H1 (cell line): ENCODE data around the gene SLC18A3. TPM values are rescaled to one million over a fixed set of nuclear protein-coding genes. Genes with fewer than 3 reads are reported as not detected.

Experiments used
- CTCF ChIA-PET: fragments of 300-600 bp; sonication (Branson Sonifier 250); formaldehyde crosslinking; loops from one replicate; lab custom pipeline; 2021; ENCODE audit not compliant: partially characterized antibody; lab: Charles Lee
- POLR2A ChIA-PET: fragments of 300-600 bp; sonication (Branson Sonifier 250); formaldehyde crosslinking; loops from one replicate; lab custom pipeline; 2021; ENCODE audit warnings: inconsistent platforms; ENCODE audit not compliant: partially characterized antibody; lab: Charles Lee
- DNase-seq, 2 experiments: peaks; one replicate each; pipeline versions ENCODE4 v3.0.0 to v3.0.0-alpha.2; 2010 to 2022; ENCODE audit warnings: low spot score in 2 of 2, low read depth in 1 of 2, mixed read lengths in 1 of 2
- FAIRE-seq: peaks from 2 replicates; lab custom pipeline; 2011; peaks lifted over from hg19 to GRCh38; lab: Jason Lieb, UNC
- H2AFZ ChIP-seq: 2 replicates; pipeline ENCODE4 v1.8.1; 2012; ENCODE audit warnings: low read length, inconsistent platforms
- H2AK5ac ChIP-seq: 2 replicates; pipeline ENCODE4 v1.6.1; 2013; ENCODE audit warnings: low read depth, low read length
- H2BK120ac ChIP-seq: replicated peaks from 2 replicates; pipeline ENCODE3; 2013; ENCODE audit warnings: low read depth, low read length, inconsistent platforms
- H2BK12ac ChIP-seq: 2 replicates; pipeline ENCODE4 v1.6.1; 2013; ENCODE audit warnings: low read depth, low read length
- H2BK15ac ChIP-seq: 2 replicates; pipeline ENCODE4 v1.6.1; 2013; ENCODE audit warnings: low read length
- H2BK20ac ChIP-seq: 2 replicates; pipeline ENCODE4 v1.6.1; 2013; ENCODE audit warnings: low read length
- H2BK5ac ChIP-seq: 2 replicates; pipeline ENCODE4 v1.6.1; 2013; ENCODE audit warnings: low read depth, low read length
- H3K14ac ChIP-seq: 2 replicates; pipeline ENCODE4 v1.6.1; 2013; ENCODE audit warnings: inconsistent platforms; ENCODE audit not compliant: insufficient read length
- H3K18ac ChIP-seq: 2 replicates; pipeline ENCODE4 v1.6.1; 2013; ENCODE audit warnings: low read length; ENCODE audit errors: extremely low read depth
- H3K23ac ChIP-seq: 2 replicates; pipeline ENCODE4 v1.6.1; 2013; ENCODE audit warnings: inconsistent platforms; ENCODE audit not compliant: insufficient read length
- H3K23me2 ChIP-seq: 2 replicates; pipeline ENCODE4 v1.6.1; 2013; ENCODE audit warnings: low read depth, low read length
- H3K27ac ChIP-seq: 2 replicates; pipeline ENCODE4 v1.6.1; 2011; ENCODE audit warnings: low read depth, low read length, inconsistent platforms
- H3K27me3 ChIP-seq, 4 experiments: replicated peaks in 1 of 4; 1 replicate in 1 of 4; 2 replicates in 3 of 4; pipeline versions ENCODE4 v1.6.1 to v1.8.1; 2011 to 2013; ENCODE audit warnings: low read length in 3 of 4, mild to moderate bottlenecking in 3 of 4, inconsistent platforms in 2 of 4, mixed read lengths in 2 of 4, moderate library complexity in 1 of 4; ENCODE audit not compliant: control insufficient read depth in 3 of 4, insufficient read depth in 3 of 4; ENCODE audit errors: extremely low read depth in 1 of 4
- H3K36me3 ChIP-seq, 4 experiments: 2 replicates each; pipeline versions ENCODE4 v1.6.1 to v1.8.1; 2011 to 2013; ENCODE audit warnings: mild to moderate bottlenecking in 4 of 4, low read length in 3 of 4, moderate library complexity in 2 of 4, control low read depth in 1 of 4, inconsistent platforms in 1 of 4; ENCODE audit not compliant: insufficient read depth in 4 of 4, control insufficient read depth in 2 of 4
- H3K4ac ChIP-seq: replicated peaks from 2 replicates; pipeline ENCODE3; 2013; ENCODE audit warnings: low read length, low read depth, mixed read lengths, inconsistent platforms; ENCODE audit not compliant: insufficient read length
- H3K4me1 ChIP-seq, 4 experiments: replicated peaks in 1 of 4; 1 replicate in 1 of 4; 2 replicates in 3 of 4; pipeline versions ENCODE4 v1.6.1 to v1.8.1; 2011 to 2013; ENCODE audit warnings: low read length in 3 of 4, inconsistent platforms in 2 of 4, mixed read lengths in 1 of 4; ENCODE audit not compliant: insufficient read depth in 4 of 4, control insufficient read depth in 3 of 4
- H3K4me2 ChIP-seq, 2 experiments: 2 replicates each; pipeline versions ENCODE4 v1.6.1 to v1.8.1; 2011 to 2013; ENCODE audit warnings: low read depth in 2 of 2, low read length in 2 of 2, control low read depth in 1 of 2, inconsistent platforms in 1 of 2, mild to moderate bottlenecking in 1 of 2; ENCODE audit not compliant: insufficient read depth in 1 of 2
- H3K4me3 ChIP-seq, 4 experiments: fragments of 200-600, 300-600 bp in 1 of 4; sonication (generic), shearing (Covaris generic), sonication (Bioruptor Twin) in 1 of 4; 2 replicates each; pipeline versions ENCODE4 v1.5.1 to v1.8.1; 2011 to 2016; ENCODE audit warnings: low read length in 4 of 4, low read depth in 3 of 4, control low read depth in 2 of 4, inconsistent platforms in 2 of 4, mild to moderate bottlenecking in 2 of 4, mixed read lengths in 1 of 4, moderate library complexity in 1 of 4; ENCODE audit not compliant: insufficient read depth in 2 of 4; ENCODE audit errors: extremely low read depth in 1 of 4
- H3K56ac ChIP-seq: replicated peaks from 2 replicates; pipeline ENCODE3; 2013; ENCODE audit warnings: low read depth, mild to moderate bottlenecking, mixed read lengths, low read length, inconsistent platforms; ENCODE audit not compliant: insufficient read length
- H3K79me1 ChIP-seq: 2 replicates; pipeline ENCODE4 v1.6.1; 2013; ENCODE audit warnings: low read depth, low read length, control low read depth
- H3K79me2 ChIP-seq, 2 experiments: 2 replicates each; pipeline versions ENCODE4 v1.6.1 to v1.8.1; 2012 to 2013; ENCODE audit warnings: low read length in 2 of 2, mild to moderate bottlenecking in 2 of 2, inconsistent platforms in 1 of 2; ENCODE audit not compliant: insufficient read depth in 2 of 2, control insufficient read depth in 1 of 2
- H3K9ac ChIP-seq, 4 experiments: replicated peaks in 1 of 4; 1 replicate in 1 of 4; 2 replicates in 3 of 4; pipeline versions ENCODE4 v1.6.1 to v1.8.1; 2011 to 2013; ENCODE audit warnings: low read depth in 3 of 4, low read length in 3 of 4, control low read depth in 2 of 4, mild to moderate bottlenecking in 2 of 4, moderate library complexity in 2 of 4, inconsistent platforms in 1 of 4; ENCODE audit errors: extremely low read depth in 1 of 4
- H3K9me3 ChIP-seq, 2 experiments: 2 replicates each; pipeline versions ENCODE4 v1.6.1 to v1.8.1; 2012 to 2013; ENCODE audit warnings: mild to moderate bottlenecking in 2 of 2, moderate library complexity in 2 of 2, control low read depth in 1 of 2, inconsistent platforms in 1 of 2, low read depth in 1 of 2, low read length in 1 of 2, mixed read lengths in 1 of 2; ENCODE audit not compliant: insufficient read depth in 2 of 2
- H4K20me1 ChIP-seq, 2 experiments: replicated peaks in 1 of 2; 2 replicates each; pipeline versions ENCODE3 to v1.8.1; 2011 to 2013; ENCODE audit warnings: inconsistent platforms in 2 of 2, low read length in 2 of 2, mild to moderate bottlenecking in 1 of 2; ENCODE audit not compliant: insufficient read depth in 2 of 2, control insufficient read depth in 1 of 2
- H4K5ac ChIP-seq: 2 replicates; pipeline ENCODE4 v1.6.1; 2013; ENCODE audit warnings: low read length, low read depth, mixed read lengths, inconsistent platforms; ENCODE audit not compliant: insufficient read length
- H4K8ac ChIP-seq: 2 replicates; pipeline ENCODE4 v1.8.0; 2013; ENCODE audit warnings: mild to moderate bottlenecking, moderate library complexity, low read length, inconsistent platforms; ENCODE audit not compliant: insufficient read depth; ENCODE audit errors: extremely low read depth
- H4K91ac ChIP-seq: replicated peaks from 2 replicates; pipeline ENCODE3; 2013; ENCODE audit warnings: low read length, mixed read lengths, inconsistent platforms; ENCODE audit not compliant: insufficient read length
- GABPA ChIP-seq: IDR thresholded peaks from 2 replicates; pipeline ENCODE4 v1.6.1; 2011; ENCODE audit warnings: mild to moderate bottlenecking, low read length, moderate library complexity, borderline replicate concordance; ENCODE audit not compliant: insufficient read depth
- NANOG ChIP-seq: IDR thresholded peaks from 2 replicates; pipeline ENCODE4 v1.6.1; 2011; ENCODE audit warnings: low read length, low read depth, mild to moderate bottlenecking, inconsistent platforms; ENCODE audit not compliant: insufficient read depth, poor library complexity, severe bottlenecking
- SIX5 ChIP-seq: IDR thresholded peaks from 2 replicates; pipeline ENCODE4 v1.6.1; 2011; ENCODE audit warnings: mild to moderate bottlenecking, low read depth, low read length
- SP1 ChIP-seq: IDR thresholded peaks from 2 replicates; pipeline ENCODE4 v1.6.1; 2011; ENCODE audit warnings: low read depth, low read length
- WGBS, 2 experiments: shearing (Covaris generic) in 1 of 2; methylation state at CpG; one replicate each; pipeline versions ENCODE4 v1.1.6 to v1.1.7; 2013 to 2015; ENCODE audit warnings: low lambda C conversion rate in 2 of 2, mixed read lengths in 2 of 2, inconsistent platforms in 1 of 2, low coverage in 1 of 2, missing lambda C conversion rate in 1 of 2; ENCODE audit not compliant: insufficient replicate concordance in 2 of 2, insufficient coverage in 1 of 2, insufficient read length in 1 of 2; ENCODE audit errors: extremely low coverage in 1 of 2, missing lambda C conversion rate in 1 of 2; 5-methylcytosine and 5-hydroxymethylcytosine counted together
- polyA plus RNA-seq, 7 experiments: library from polyadenylated mRNA; depleted of rRNA in 3 of 7; stranded (reverse) in 5 of 7; unstranded in 2 of 7; fragments of >200 nt in 5 of 7; fragments of 200-250 nt in 2 of 7; gene quantifications; 1 replicate in 5 of 7; 2 replicates in 1 of 7; 4 replicates in 1 of 7; pipeline versions ENCODE4 v1.2.1 to v1.2.3, GENCODE V29; 2011 to 2013; ENCODE audit warnings: missing spikeins in 2 of 7, mixed read lengths in 2 of 7
- total RNA-seq: library from RNA; stranded (reverse); fragmentation: NEBNext Ultra II Directional; extraction: Animal tissue kit (Norgen Biotek cat#: 25700); gene quantifications from 2 replicates; pipeline ENCODE4 v1.2.1, GENCODE V29; 2021

Gene SLC18A3
- total and polyA plus RNA-seq, 2 of the 8 experiments (the other 6 are each of a cell fraction or from before 2014, with no cell fraction given) = 0.17 TPM; not detected in 1

- Histone ChIP-seq H3K4me2 (no peak overlapping the region), H4K91ac (no peak overlapping the region), H3K4ac (no peak overlapping the region), H3K4me1 (no peaks in the 10 kb centered on the region; a peak in 2 of 7 replicates), H3K9ac (no peak overlapping the region), H3K27ac (no peak overlapping the region), H3K27me3 (no peaks in the 10 kb centered on the region), H3K23ac (no peak overlapping the region), H2BK15ac (no peak overlapping the region), H2BK12ac (no peak overlapping the region), H4K20me1 (no peaks in the 10 kb centered on the region), H4K8ac (no peak overlapping the region), H3K9me3 (no peaks in the 10 kb centered on the region), H2AK5ac (no peak overlapping the region), H3K23me2 (no peaks in the 10 kb centered on the region), H3K79me2 (no peaks in the 10 kb centered on the region), H2AFZ (no peak overlapping the region), H3K56ac (no peak overlapping the region), H2BK20ac (no peak overlapping the region), H3K18ac (no peak overlapping the region), H2BK5ac (no peak overlapping the region), H3K14ac (no peak overlapping the region), H3K4me3 (no peak overlapping the region), H2BK120ac (no peak overlapping the region), H3K79me1 (no peaks in the 10 kb centered on the region), H3K36me3 (no peaks in the 10 kb centered on the region), H4K5ac (no peak overlapping the region)
- ChIA-PET CTCF (interaction anchor here (0.6 to 1.9 kb wide), 6 partner anchors 11 to 164 kb away, joined by 3 to 5 read pairs (median 4); no protein-coding TSS in a partner anchor), POLR2A (interaction anchor here (1.3 kb wide), 1 partner anchor 12 kb away, joined by 3 read pairs; no protein-coding TSS in a partner anchor)
- FAIRE-seq (no peak), DNase-seq (no peak)
- 94% methylated on average over 8 of the region's 8 CpGs; no CpG with 5 or more reads in 1 of the 2 experiments for WGBS, 2 experiments
- TF ChIP-seq NANOG (no peak), SP1 (no peak), GABPA (no peak), SIX5 (no peak)
Observed at GRCh38 chr10:49634069-49634660, 24.1 kb downstream of the SLC18A3 start.
